Measurements from ENCODE around the gene ZBTB42. TPM values are rescaled to one million over a fixed set of nuclear protein-coding genes. Genes with fewer than 3 reads are reported as not detected.
A peak's percentile ranks its signal among the peaks of the same experiment; 100 is the strongest.

Gene ZBTB42
- total RNA-seq, 1 donor from 2014 or later: 4.9 TPM

- H3K4me3 Mint-ChIP-seq: no peak overlapping the region
- H3K27me3 Mint-ChIP-seq: no peaks in the 10 kb centered on the region
- no peak for DNase-seq
- H3K9me3 Mint-ChIP-seq: no peaks in the 10 kb centered on the region
- H3K36me3 Mint-ChIP-seq (ENCODE audit: low read depth): peaks cover 23% of the 10 kb centered on the region
- H3K4me1 Mint-ChIP-seq: peaks cover 24% of the 10 kb centered on the region
- intact Hi-C loops (cut with micrococcal nuclease): no loop called here
- no peak overlapping the region for H3K27ac Mint-ChIP-seq
These were observed 10.9 kb upstream of the ZBTB42 start for GRCh38 chr14:104789752-104790743.

GRCh38 chr14:104791425-104791824 is 9.5 kb upstream of the ZBTB42 start:
- intact Hi-C loops (cut with micrococcal nuclease): no loop called here
- Mint-ChIP-seq H3K27me3 (no peaks in the 10 kb centered on the region), H3K36me3 (ENCODE audit: low read depth) (peaks cover 23% of the 10 kb centered on the region), H3K4me1 (peaks cover 28% of the 10 kb centered on the region), H3K27ac (no peak overlapping the region), H3K4me3 (no peak overlapping the region), H3K9me3 (no peaks in the 10 kb centered on the region)
- DNase-seq: no peak

- H3K4me1 Mint-ChIP-seq: peaks cover 28% of the 10 kb centered on the region
- H3K27me3 Mint-ChIP-seq: no peaks in the 10 kb centered on the region
- no peak overlapping the region for H3K4me3 Mint-ChIP-seq
- no peak for DNase-seq
- intact Hi-C loops (cut with micrococcal nuclease): no loop called here
- H3K27ac Mint-ChIP-seq: no peak overlapping the region
- H3K36me3 Mint-ChIP-seq (ENCODE audit: low read depth): peaks cover 23% of the 10 kb centered on the region
- no peaks in the 10 kb centered on the region for H3K9me3 Mint-ChIP-seq
These were observed 8.6 kb upstream of the ZBTB42 start for GRCh38 chr14:104792101-104792884.

GRCh38 chr14:104792945-104793702 is 7.8 kb upstream of the ZBTB42 start:
- peaks cover 23% of the 10 kb centered on the region for H3K36me3 Mint-ChIP-seq (ENCODE audit: low read depth)
- H3K4me1 Mint-ChIP-seq: peaks cover 28% of the 10 kb centered on the region
- intact Hi-C loops (cut with micrococcal nuclease): no loop called here
- no peak for DNase-seq
- H3K27ac Mint-ChIP-seq: peak overlapping the region; percentile 60
- H3K27me3 Mint-ChIP-seq: no peaks in the 10 kb centered on the region
- no peaks in the 10 kb centered on the region for H3K9me3 Mint-ChIP-seq
- peak overlapping the region; percentile 88 for H3K4me3 Mint-ChIP-seq

GRCh38 chr14:104793703-104793959 is 7.3 kb upstream of the ZBTB42 start:
- peaks cover 23% of the 10 kb centered on the region for H3K36me3 Mint-ChIP-seq (ENCODE audit: low read depth)
- DNase-seq: no peak
- intact Hi-C loops (cut with micrococcal nuclease): no loop called here

GRCh38 chr14:104794099-104794498 is 6.8 kb upstream of the ZBTB42 start:
- intact Hi-C loops (cut with micrococcal nuclease): no loop called here
- Mint-ChIP-seq H3K27me3 (no peaks in the 10 kb centered on the region), H3K9me3 (no peaks in the 10 kb centered on the region), H3K4me3 (peak overlapping the region; percentile 88), H3K36me3 (ENCODE audit: low read depth) (peaks cover 23% of the 10 kb centered on the region), H3K27ac (peak overlapping the region; percentile 70), H3K4me1 (peaks cover 28% of the 10 kb centered on the region)
- DNase-seq: peak; percentile 82

More at GRCh38 chr14:104793703-104793959, 7.3 kb upstream of the ZBTB42 start:
- peaks cover 28% of the 10 kb centered on the region for H3K4me1 Mint-ChIP-seq
- no peak overlapping the region for H3K27ac Mint-ChIP-seq
- peak overlapping the region; percentile 88 for H3K4me3 Mint-ChIP-seq
- no peaks in the 10 kb centered on the region for H3K27me3 Mint-ChIP-seq
- no peaks in the 10 kb centered on the region for H3K9me3 Mint-ChIP-seq

GRCh38 chr14:104794631-104794992 is 6.3 kb upstream of the ZBTB42 start:
- peak overlapping the region; percentile 70 for H3K27ac Mint-ChIP-seq
- peaks cover 21% of the 10 kb centered on the region for H3K36me3 Mint-ChIP-seq (ENCODE audit: low read depth)
- peak overlapping the region; percentile 88 for H3K4me3 Mint-ChIP-seq
- peaks cover 33% of the 10 kb centered on the region for H3K4me1 Mint-ChIP-seq
- peak; percentile 78 for DNase-seq
- intact Hi-C loops (cut with micrococcal nuclease): no loop called here
- no peaks in the 10 kb centered on the region for H3K9me3 Mint-ChIP-seq
- H3K27me3 Mint-ChIP-seq: peaks cover 1% of the 10 kb centered on the region

- intact Hi-C loops (cut with micrococcal nuclease): no loop called here
- H3K27ac Mint-ChIP-seq: peak within 1 kb of the TSS; percentile 72
- peaks cover 35% of the 10 kb centered on the region for H3K4me1 Mint-ChIP-seq
These were observed 5.7 kb upstream of the ZBTB42 start, which contains the start of gene AKT1 for GRCh38 chr14:104794993-104795780. Gene AKT1 (minus strand): TSS chr14:104795748. CDS start chr14:104792643, 3,105 bp downstream.

GRCh38 chr14:104795781-104796686 is 4.9 kb upstream of the ZBTB42 start:
- H3K27ac Mint-ChIP-seq: peak overlapping the region; percentile 72
- peak overlapping the region; percentile 73 for H3K4me3 Mint-ChIP-seq
- peaks cover 1% of the 10 kb centered on the region for H3K27me3 Mint-ChIP-seq
- peaks cover 33% of the 10 kb centered on the region for H3K4me1 Mint-ChIP-seq
- intact Hi-C loops (cut with micrococcal nuclease): no loop called here
- DNase-seq: peak; percentile 86
- no peaks in the 10 kb centered on the region for H3K9me3 Mint-ChIP-seq
- H3K36me3 Mint-ChIP-seq (ENCODE audit: low read depth): peaks cover 12% of the 10 kb centered on the region

More at GRCh38 chr14:104794993-104795780, 5.7 kb upstream of the ZBTB42 start, which contains the start of gene AKT1:
- DNase-seq: peak; percentile 85
- H3K36me3 Mint-ChIP-seq (ENCODE audit: low read depth): peaks cover 17% of the 10 kb centered on the region
- H3K27me3 Mint-ChIP-seq: peaks cover 1% of the 10 kb centered on the region
- H3K9me3 Mint-ChIP-seq: no peaks in the 10 kb centered on the region
- H3K4me3 Mint-ChIP-seq: peak within 1 kb of the TSS; percentile 88

- H3K27me3 Mint-ChIP-seq: peaks cover 1% of the 10 kb centered on the region
- DNase-seq: no peak
- H3K9me3 Mint-ChIP-seq: no peaks in the 10 kb centered on the region
- H3K27ac Mint-ChIP-seq: peak overlapping the region; percentile 72
- peaks cover 5% of the 10 kb centered on the region for H3K36me3 Mint-ChIP-seq (ENCODE audit: low read depth)
- intact Hi-C loops (cut with micrococcal nuclease): no loop called here
- peaks cover 33% of the 10 kb centered on the region for H3K4me1 Mint-ChIP-seq
- H3K4me3 Mint-ChIP-seq: no peak overlapping the region
These were observed 4.2 kb upstream of the ZBTB42 start for GRCh38 chr14:104796687-104797081.

- peaks cover 5% of the 10 kb centered on the region for H3K36me3 Mint-ChIP-seq (ENCODE audit: low read depth)
- H3K4me1 Mint-ChIP-seq: peaks cover 35% of the 10 kb centered on the region
- intact Hi-C loops (cut with micrococcal nuclease): no loop called here
These were observed 3.5 kb upstream of the ZBTB42 start for GRCh38 chr14:104797115-104798044.

More at GRCh38 chr14:104797115-104798044, 3.5 kb upstream of the ZBTB42 start:
- no peak overlapping the region for H3K27ac Mint-ChIP-seq
- peak overlapping the region; percentile 8 for H3K4me3 Mint-ChIP-seq
- H3K27me3 Mint-ChIP-seq: peaks cover 1% of the 10 kb centered on the region
- no peak for DNase-seq
- no peaks in the 10 kb centered on the region for H3K9me3 Mint-ChIP-seq

Data from activated CD4-positive, alpha-beta T cell treated with anti-CD3 and anti-CD28 coated beads, Interleukin-2, amount 10 ng/mL, durations not matched to agents 24 days and 14 days (primary cell).